Naive B cell (primary cell): ENCODE measurements around the gene CFAP100. TPM values are rescaled to one million over a fixed set of nuclear protein-coding genes. Genes with fewer than 3 reads are reported as not detected.

Experiments used
- ATAC-seq, 2 donors: fragments of 150-1000 bp; cut with Tn5 transposase; 2 replicates each; pipeline ENCODE4 v1.10.0; 2021; ENCODE audit warnings: low read depth in 2 of 2, mild to moderate bottlenecking in 2 of 2, moderate library complexity in 2 of 2
- DNase-seq: peaks from one replicate; pipeline ENCODE4 v3.0.0; 2022
- H3K27ac Mint-ChIP-seq, 6 donors: one replicate each; pipeline ENCODE4 v1.8.0; 2020 to 2022; ENCODE audit warnings: mild to moderate bottlenecking in 6 of 6, mixed read lengths in 6 of 6, moderate library complexity in 5 of 6, inconsistent platforms in 2 of 6
- H3K27me3 Mint-ChIP-seq, 3 donors: one replicate each; pipeline ENCODE4 v1.8.0; 2021 to 2022; ENCODE audit warnings: mixed read lengths in 3 of 3, mild to moderate bottlenecking in 1 of 3
- H3K36me3 Mint-ChIP-seq, 2 donors: one replicate each; pipeline ENCODE4 v1.8.0; 2020 to 2022; ENCODE audit warnings: mixed read lengths in 2 of 2, inconsistent platforms in 1 of 2, mild to moderate bottlenecking in 1 of 2
- H3K4me1 Mint-ChIP-seq, 3 donors: one replicate each; pipeline ENCODE4 v1.8.0; 2020 to 2022; ENCODE audit warnings: mixed read lengths in 3 of 3, inconsistent platforms in 1 of 3, mild to moderate bottlenecking in 1 of 3, moderate library complexity in 1 of 3
- H3K4me3 Mint-ChIP-seq, 8 donors: one replicate each; pipeline ENCODE4 v1.8.0; 2020 to 2022; ENCODE audit warnings: mild to moderate bottlenecking in 8 of 8, mixed read lengths in 8 of 8, moderate library complexity in 8 of 8, inconsistent platforms in 2 of 8
- H3K9me3 Mint-ChIP-seq, 7 donors: one replicate each; pipeline ENCODE4 v1.8.0; 2020 to 2022; ENCODE audit warnings: mixed read lengths in 7 of 7, mild to moderate bottlenecking in 5 of 7, inconsistent platforms in 2 of 7, moderate library complexity in 1 of 7
- polyA plus RNA-seq, 6 donors: library from polyadenylated mRNA; unstranded; fragments of 300-500 nt; fragmentation: Illumina TruSeq; gene quantifications; one replicate each; pipeline ENCODE4 v1.2.3, GENCODE V29; 2021; ENCODE audit warnings: low read depth in 6 of 6

CFAP100 gene
- polyA plus RNA-seq, 6 donors from 2014 or later: not detected

DNA sequence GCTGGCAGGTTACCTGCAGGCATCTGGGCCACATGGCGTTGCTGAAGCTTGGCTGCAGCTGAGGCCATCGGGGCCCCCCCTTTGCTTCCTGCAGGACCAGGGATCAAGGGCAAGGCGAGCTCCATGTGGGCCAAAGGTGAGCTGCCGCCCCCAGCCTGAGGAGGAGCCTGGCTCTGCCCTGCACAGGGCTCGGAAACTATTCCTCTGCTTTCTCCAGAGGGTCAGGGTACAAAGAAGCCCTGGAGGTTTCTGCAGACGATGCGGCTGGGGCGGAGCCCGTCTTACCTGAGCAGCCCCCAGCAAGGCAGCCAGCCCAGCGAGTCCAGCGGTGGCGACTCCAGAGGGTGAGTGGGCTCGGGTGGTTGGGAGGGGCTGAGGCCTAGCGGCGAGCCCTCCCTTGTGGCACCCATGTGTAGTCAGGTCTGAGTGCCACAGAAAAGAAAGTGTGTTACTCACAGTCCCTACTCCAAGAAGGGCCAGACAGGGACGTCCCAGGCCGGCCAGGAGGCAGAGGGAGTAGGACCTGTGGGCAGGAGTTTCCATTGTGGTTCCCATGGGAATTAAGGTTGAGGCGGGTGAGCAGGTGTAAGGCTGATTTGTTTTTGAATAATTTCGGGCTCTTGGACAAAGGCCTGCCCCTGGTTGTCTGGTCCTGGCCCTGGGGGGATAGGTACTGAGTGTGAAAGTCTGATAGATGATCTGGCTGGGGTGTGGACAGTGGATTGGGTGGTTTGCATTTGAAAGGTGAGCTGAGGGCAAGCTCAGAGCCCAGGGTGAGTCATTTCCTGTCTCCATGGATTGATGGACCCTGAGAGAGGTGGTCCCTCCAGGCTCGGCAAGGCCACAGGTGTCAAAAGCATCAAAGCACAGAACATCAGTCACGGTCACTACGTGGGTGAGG, 25.4 kb downstream of the CFAP100 start:
- no peak for ATAC-seq
- peak overlapping the region in 1 of 8 donors; percentile 72 for H3K4me3 Mint-ChIP-seq
- peaks cover 0 to 8% of the 10 kb centered on the region in 2 donors for H3K36me3 Mint-ChIP-seq
- peaks cover 0 to 2% (median 0%) of the 10 kb centered on the region in 7 donors for H3K9me3 Mint-ChIP-seq
- H3K27ac Mint-ChIP-seq: no peak overlapping the region
- H3K27me3 Mint-ChIP-seq: peaks cover 0 to 25% (median 18%) of the 10 kb centered on the region in 3 donors
- H3K4me1 Mint-ChIP-seq: peaks cover 0 to 6% (median 0%) of the 10 kb centered on the region in 3 donors
- DNase-seq: no peak

- Mint-ChIP-seq H3K4me1 (peaks cover 0 to 6% (median 0%) of the 10 kb centered on the region in 3 donors), H3K4me3 (no peak overlapping the region), H3K27me3 (peaks cover 0 to 15% (median 10%) of the 10 kb centered on the region in 3 donors), H3K36me3 (peaks cover 4 to 16% of the 10 kb centered on the region in 2 donors), H3K9me3 (peaks cover 0 to 13% (median 9%) of the 10 kb centered on the region in 7 donors), H3K27ac (peak overlapping the region in 1 of 6 donors; percentile 71)
- no peak for DNase-seq
- no peak for ATAC-seq
Measured at GRCh38 chr3:126421573-126422119, 26.9 kb downstream of the CFAP100 start.

- DNase-seq (no peak), ATAC-seq (no peak)
- peaks cover 5 to 17% (median 11%) of the 10 kb centered on the region in 7 donors for H3K9me3 Mint-ChIP-seq
- H3K27ac Mint-ChIP-seq: no peak overlapping the region
- H3K36me3 Mint-ChIP-seq: peaks cover 4 to 16% of the 10 kb centered on the region in 2 donors
- peaks cover 0 to 10% (median 5%) of the 10 kb centered on the region in 3 donors for H3K27me3 Mint-ChIP-seq
- peaks cover 0 to 6% (median 0%) of the 10 kb centered on the region in 3 donors for H3K4me1 Mint-ChIP-seq
- no peak overlapping the region for H3K4me3 Mint-ChIP-seq
Measured at GRCh38 chr3:126422121-126422520, 27.4 kb downstream of the CFAP100 start.

DNA sequence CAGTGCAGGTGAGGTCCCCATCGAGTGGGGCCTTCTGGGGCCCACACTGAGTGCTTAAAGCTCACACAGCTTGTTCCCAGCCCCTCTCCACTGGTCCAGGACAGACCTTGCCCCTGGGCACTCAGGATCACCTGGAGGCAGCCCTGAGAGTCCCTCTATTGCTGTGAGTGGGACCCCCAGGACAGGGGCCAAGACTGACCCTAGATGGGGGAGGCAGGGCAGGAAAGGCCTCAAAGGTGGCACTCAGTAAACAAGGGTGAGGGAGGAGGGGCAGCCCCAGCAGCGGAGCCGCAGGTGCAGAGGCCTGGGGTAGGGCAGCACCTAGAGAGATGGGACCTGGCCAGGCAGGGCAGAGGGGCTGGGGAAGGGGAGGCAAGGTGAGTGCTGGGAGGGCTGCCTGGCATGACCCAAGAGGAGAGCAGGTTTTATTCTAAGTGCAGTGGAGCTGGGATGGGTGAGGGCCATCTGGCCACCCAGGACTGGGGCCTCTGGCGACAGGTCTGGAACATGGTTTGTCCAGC, 27.9 kb downstream of the CFAP100 start:
- DNase-seq (no peak), ATAC-seq (no peak)
- no peak overlapping the region for H3K27ac Mint-ChIP-seq
- H3K4me3 Mint-ChIP-seq: no peak overlapping the region
- H3K27me3 Mint-ChIP-seq: peaks cover 0 to 5% (median under 1%) of the 10 kb centered on the region in 3 donors
- H3K9me3 Mint-ChIP-seq: peaks cover 9 to 23% (median 11%) of the 10 kb centered on the region in 7 donors
- peaks cover 4 to 16% of the 10 kb centered on the region in 2 donors for H3K36me3 Mint-ChIP-seq
- peaks cover 0 to 6% (median 0%) of the 10 kb centered on the region in 3 donors for H3K4me1 Mint-ChIP-seq

- H3K4me1 Mint-ChIP-seq: peaks cover 0 to 6% (median 0%) of the 10 kb centered on the region in 3 donors
- ATAC-seq (no peak), DNase-seq (no peak)
- no peak overlapping the region for H3K27ac Mint-ChIP-seq
- no peak overlapping the region for H3K4me3 Mint-ChIP-seq
- H3K36me3 Mint-ChIP-seq: peaks cover 4 to 16% of the 10 kb centered on the region in 2 donors
- peaks cover 9 to 24% (median 12%) of the 10 kb centered on the region in 7 donors for H3K9me3 Mint-ChIP-seq
- H3K27me3 Mint-ChIP-seq: no peaks in the 10 kb centered on the region
Measured at GRCh38 chr3:126423191-126424038, 28.7 kb downstream of the CFAP100 start.

- ATAC-seq (no peak), DNase-seq (no peak)
- Mint-ChIP-seq H3K4me1 (peaks cover 0 to 6% (median 0%) of the 10 kb centered on the region in 3 donors), H3K4me3 (no peak overlapping the region), H3K9me3 (peaks cover 9 to 24% (median 12%) of the 10 kb centered on the region in 7 donors), H3K27me3 (no peaks in the 10 kb centered on the region), H3K27ac (no peak overlapping the region), H3K36me3 (peaks cover 4 to 16% of the 10 kb centered on the region in 2 donors)
Measured at GRCh38 chr3:126424039-126424717, 29.5 kb downstream of the CFAP100 start.

GRCh38 chr3:126424751-126425150, 30.0 kb downstream of the CFAP100 start:
- no peaks in the 10 kb centered on the region for H3K27me3 Mint-ChIP-seq
- DNase-seq (no peak), ATAC-seq (no peak)
- H3K36me3 Mint-ChIP-seq: peaks cover 4 to 16% of the 10 kb centered on the region in 2 donors
- peaks cover 9 to 24% (median 12%) of the 10 kb centered on the region in 7 donors for H3K9me3 Mint-ChIP-seq
- no peak overlapping the region for H3K4me3 Mint-ChIP-seq
- H3K4me1 Mint-ChIP-seq: peaks cover 0 to 6% (median 0%) of the 10 kb centered on the region in 3 donors
- H3K27ac Mint-ChIP-seq: no peak overlapping the region

DNA sequence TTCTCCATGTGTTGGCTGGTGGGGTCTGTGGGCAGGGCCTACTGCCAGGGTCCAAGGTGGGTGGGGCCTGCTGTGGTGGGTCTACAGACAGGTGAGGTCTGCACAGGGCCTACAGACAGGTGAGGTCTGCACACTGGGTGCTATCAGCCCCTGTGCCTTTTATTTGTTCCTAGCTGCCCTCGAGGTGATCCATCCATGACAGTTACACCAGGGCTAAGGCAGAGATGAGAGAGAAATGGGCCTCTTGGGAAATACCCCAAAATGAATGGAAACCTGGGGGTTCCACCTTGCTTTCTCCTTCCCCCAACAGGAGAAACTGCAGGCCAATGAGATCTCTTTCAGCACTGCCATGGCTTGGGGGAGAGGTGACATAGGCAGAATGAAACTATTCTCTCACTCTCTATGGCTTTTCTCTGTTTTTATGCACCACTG, 36.4 kb downstream of the CFAP100 start:
- ATAC-seq (no peak), DNase-seq (no peak)
- peaks cover 0 to 13% (median 4%) of the 10 kb centered on the region in 3 donors for H3K4me1 Mint-ChIP-seq
- H3K27me3 Mint-ChIP-seq: no peaks in the 10 kb centered on the region
- H3K9me3 Mint-ChIP-seq: peaks cover 1 to 15% (median 5%) of the 10 kb centered on the region in 7 donors
- H3K36me3 Mint-ChIP-seq: peaks cover 9 to 21% of the 10 kb centered on the region in 2 donors
- no peak overlapping the region for H3K4me3 Mint-ChIP-seq
- no peak overlapping the region for H3K27ac Mint-ChIP-seq

DNA sequence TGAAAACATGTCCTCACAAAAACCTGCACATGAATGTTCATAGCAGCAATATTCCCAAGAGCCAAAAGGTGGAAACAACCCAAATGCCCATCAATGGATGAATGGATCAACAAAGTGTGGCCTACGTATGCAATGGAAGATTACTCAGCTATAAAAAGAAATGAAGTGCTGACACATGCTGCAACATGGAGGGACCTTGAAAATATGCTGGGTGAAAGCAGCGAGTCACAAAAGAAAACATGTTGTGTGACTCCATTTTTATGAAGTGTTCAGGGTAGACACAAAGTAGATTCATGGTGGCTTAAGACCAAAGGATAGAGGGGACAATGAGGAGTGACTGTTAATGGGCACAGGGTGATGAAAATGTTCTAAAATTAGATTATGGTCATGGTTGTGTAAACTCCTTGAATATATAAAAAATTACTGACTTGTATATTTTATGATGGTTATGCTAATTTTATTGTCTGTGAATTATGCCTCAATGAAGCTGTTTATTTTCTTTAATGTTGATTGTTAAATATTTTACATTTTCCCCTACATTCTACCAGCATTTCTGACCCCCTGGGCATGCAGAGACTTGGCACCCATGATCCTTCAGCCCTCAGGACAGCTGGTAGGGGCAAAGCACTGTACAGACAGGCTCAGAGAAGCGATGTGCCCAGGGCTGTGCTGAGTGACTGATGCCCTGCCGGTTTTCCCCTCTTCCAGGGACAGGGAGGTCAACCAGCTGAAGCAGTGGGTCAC, 37.8 kb downstream of the CFAP100 start:
- Mint-ChIP-seq H3K4me1 (peaks cover 0 to 13% (median 4%) of the 10 kb centered on the region in 3 donors), H3K36me3 (peaks cover 13 to 30% of the 10 kb centered on the region in 2 donors), H3K4me3 (no peak overlapping the region), H3K27me3 (no peaks in the 10 kb centered on the region), H3K9me3 (peaks cover 0 to 3% (median 0%) of the 10 kb centered on the region in 7 donors), H3K27ac (peak overlapping the region in 1 of 6 donors; percentile 47)
- no peak for ATAC-seq
- DNase-seq: no peak

GRCh38 chr3:126433105-126433430, 38.4 kb downstream of the CFAP100 start:
- peaks cover 0 to 13% (median 4%) of the 10 kb centered on the region in 3 donors for H3K4me1 Mint-ChIP-seq
- H3K27ac Mint-ChIP-seq: no peak overlapping the region
- ATAC-seq (no peak), DNase-seq (no peak)
- no peak overlapping the region for H3K4me3 Mint-ChIP-seq
- no peaks in the 10 kb centered on the region for H3K27me3 Mint-ChIP-seq
- no peaks in the 10 kb centered on the region for H3K9me3 Mint-ChIP-seq
- peaks cover 19 to 34% of the 10 kb centered on the region in 2 donors for H3K36me3 Mint-ChIP-seq

DNA sequence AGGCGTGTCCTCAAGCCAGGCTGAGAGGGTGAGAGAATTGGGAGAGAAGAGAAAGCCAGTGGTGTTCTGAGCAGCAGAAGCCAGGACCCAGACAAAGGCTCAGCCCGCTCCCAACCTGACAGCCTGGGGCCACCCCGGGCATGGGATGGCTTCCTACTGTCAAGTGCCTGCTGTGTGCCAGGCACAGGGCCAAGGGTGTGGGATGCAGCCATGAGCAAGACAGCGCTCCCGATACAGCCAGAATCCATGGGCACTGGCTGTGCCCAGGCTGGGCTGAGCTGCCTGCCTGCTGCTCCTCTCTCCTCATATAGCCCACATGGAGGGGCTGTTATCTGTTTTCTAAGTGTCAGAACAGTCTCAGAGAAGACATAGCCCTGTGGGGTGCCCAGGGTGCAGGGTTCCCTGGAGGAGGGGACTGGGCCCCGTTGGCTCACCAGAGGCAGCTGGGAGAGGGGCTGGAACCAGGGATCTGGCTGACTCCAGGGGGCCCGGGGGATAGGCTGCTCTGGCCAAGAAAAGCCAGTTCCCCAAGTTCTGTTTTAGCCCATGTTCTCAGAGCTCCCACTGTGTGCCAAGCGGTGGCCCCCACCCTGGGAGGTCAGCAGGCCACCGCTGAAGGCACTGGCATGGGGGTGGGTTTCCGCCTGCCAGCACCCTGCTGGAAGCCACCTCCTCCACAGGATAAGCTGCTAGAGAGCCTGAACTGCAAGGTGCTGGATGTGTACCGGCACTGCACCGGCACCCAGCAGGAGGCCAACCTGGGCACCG, 39.0 kb downstream of the CFAP100 start:
- Mint-ChIP-seq H3K27ac (no peak overlapping the region), H3K36me3 (peaks cover 21 to 34% of the 10 kb centered on the region in 2 donors), H3K4me1 (peaks cover 0 to 13% (median 4%) of the 10 kb centered on the region in 3 donors), H3K9me3 (no peaks in the 10 kb centered on the region), H3K4me3 (no peak overlapping the region), H3K27me3 (no peaks in the 10 kb centered on the region)
- ATAC-seq (no peak), DNase-seq (no peak)
